Measurements from ENCODE around the gene SUSD4.

DNA sequence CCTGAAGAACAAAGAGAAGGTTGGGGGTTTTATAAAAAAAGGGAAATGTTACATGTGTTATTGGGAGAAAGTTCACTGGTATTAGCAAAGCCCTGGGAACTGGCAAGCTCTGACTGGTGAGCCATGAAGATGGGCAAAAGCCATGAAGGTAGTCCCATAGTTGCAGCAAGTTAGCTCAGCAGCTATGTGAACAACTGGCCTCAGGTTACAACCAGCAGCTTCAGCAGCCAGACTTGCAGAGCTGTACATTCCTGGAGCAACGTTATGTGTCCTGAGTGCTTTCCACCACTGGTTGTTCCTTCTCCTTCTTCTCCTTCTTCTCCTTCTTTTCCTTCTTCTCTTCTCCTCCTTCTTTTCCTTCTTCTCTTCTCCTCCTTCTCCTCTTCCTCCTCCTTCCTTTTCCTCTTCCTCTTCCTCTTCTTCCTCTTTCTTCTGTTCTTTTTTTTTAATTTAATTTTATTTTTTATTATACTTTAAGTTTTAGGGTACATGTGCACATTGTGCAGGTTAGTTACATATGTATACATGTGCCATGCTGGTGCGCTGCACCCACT is 164.8 kb downstream of the SUSD4 start:
- TF ChIP-seq CBX5 (IDR thresholded peaks at IDR 0.05; ENCODE audit: low read depth) (no peak), TARDBP (IDR thresholded peaks at IDR 0.05; ENCODE audit: borderline replicate concordance) (no peak), STAT1 (conservative IDR thresholded peaks at IDR 0.05) (no peak), NFYB (IDR thresholded peaks at IDR 0.05; ENCODE audit: insufficient read depth, low read depth, low read length) (no peak), ZBTB4 (CRISPR knock-in tag; IDR thresholded peaks at IDR 0.05) (no peak), POLR2A (IDR thresholded peaks at IDR 0.05; ENCODE audit: low read depth, low read length) (no peak), MYC (IDR thresholded peaks at IDR 0.05; ENCODE audit: insufficient read depth, insufficient read length, insufficient replicate concordance, low read length, severe bottlenecking) (no peak), NFYA (IDR thresholded peaks at IDR 0.05; ENCODE audit: borderline replicate concordance, low read depth, low read length) (no peak), SRF (IDR thresholded peaks at IDR 0.05; ENCODE audit: low read depth in 2 of 2, low read length in 2 of 2) (no peak), TCF7 (IDR thresholded peaks at IDR 0.05; ENCODE audit: borderline replicate concordance) (no peak), PBX3 (IDR thresholded peaks at IDR 0.05; ENCODE audit: insufficient replicate concordance, low read depth, low read length) (no peak)
- TF ChIP-seq, protein P1, sequence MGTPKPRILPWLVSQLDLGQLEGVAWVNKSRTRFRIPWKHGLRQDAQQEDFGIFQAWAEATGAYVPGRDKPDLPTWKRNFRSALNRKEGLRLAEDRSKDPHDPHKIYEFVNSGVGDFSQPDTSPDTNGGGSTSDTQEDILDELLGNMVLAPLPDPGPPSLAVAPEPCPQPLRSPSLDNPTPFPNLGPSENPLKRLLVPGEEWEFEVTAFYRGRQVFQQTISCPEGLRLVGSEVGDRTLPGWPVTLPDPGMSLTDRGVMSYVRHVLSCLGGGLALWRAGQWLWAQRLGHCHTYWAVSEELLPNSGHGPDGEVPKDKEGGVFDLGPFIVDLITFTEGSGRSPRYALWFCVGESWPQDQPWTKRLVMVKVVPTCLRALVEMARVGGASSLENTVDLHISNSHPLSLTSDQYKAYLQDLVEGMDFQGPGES (IDR thresholded peaks at IDR 0.05) = no peak
- TF ChIP-seq, protein P2, sequence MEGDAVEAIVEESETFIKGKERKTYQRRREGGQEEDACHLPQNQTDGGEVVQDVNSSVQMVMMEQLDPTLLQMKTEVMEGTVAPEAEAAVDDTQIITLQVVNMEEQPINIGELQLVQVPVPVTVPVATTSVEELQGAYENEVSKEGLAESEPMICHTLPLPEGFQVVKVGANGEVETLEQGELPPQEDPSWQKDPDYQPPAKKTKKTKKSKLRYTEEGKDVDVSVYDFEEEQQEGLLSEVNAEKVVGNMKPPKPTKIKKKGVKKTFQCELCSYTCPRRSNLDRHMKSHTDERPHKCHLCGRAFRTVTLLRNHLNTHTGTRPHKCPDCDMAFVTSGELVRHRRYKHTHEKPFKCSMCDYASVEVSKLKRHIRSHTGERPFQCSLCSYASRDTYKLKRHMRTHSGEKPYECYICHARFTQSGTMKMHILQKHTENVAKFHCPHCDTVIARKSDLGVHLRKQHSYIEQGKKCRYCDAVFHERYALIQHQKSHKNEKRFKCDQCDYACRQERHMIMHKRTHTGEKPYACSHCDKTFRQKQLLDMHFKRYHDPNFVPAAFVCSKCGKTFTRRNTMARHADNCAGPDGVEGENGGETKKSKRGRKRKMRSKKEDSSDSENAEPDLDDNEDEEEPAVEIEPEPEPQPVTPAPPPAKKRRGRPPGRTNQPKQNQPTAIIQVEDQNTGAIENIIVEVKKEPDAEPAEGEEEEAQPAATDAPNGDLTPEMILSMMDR (IDR thresholded peaks at IDR 0.05 in 2 of 3, conservative IDR thresholded peaks at IDR 0.05 in 1 of 3; ENCODE audit: control insufficient read depth in 2 of 3, extremely low read depth in 1 of 3, insufficient read depth in 1 of 3, low read depth in 3 of 3, low read length in 3 of 3) = no peak

Measured in GM12878 (cell line).